CD4-positive, alpha-beta T cell treated with Interleukin-4 for 1 hour (primary cell): ENCODE results near the gene JAK3.

Experiments used
- DNase-seq, 2 donors: peaks; one replicate each; pipeline ENCODE4 v3.0.0-alpha.2; 2020 to 2022

The JAK3 gene

GRCh38 chr19:17865364-17866311 is 17.9 kb upstream of the JAK3 start:
- no peak for DNase-seq

- DNase-seq = no peak
Measured at GRCh38 chr19:17863520-17864182, 15.9 kb upstream of the JAK3 start.

- peak in 1 of 2 donors; percentile 45 for DNase-seq
Measured at GRCh38 chr19:17862711-17863519, 15.1 kb upstream of the JAK3 start.

- DNase-seq = no peak
Measured at GRCh38 chr19:17861542-17862402, 14.0 kb upstream of the JAK3 start.

GRCh38 chr19:17860993-17861360 is 13.2 kb upstream of the JAK3 start:
- DNase-seq = no peak

GRCh38 chr19:17860331-17860992 is 12.7 kb upstream of the JAK3 start:
- DNase-seq = no peak

GRCh38 chr19:17859533-17860330 is 11.9 kb upstream of the JAK3 start, which contains the start of gene RPL18A:
RPL18A (plus strand) TSS chr19:17859910; CDS start chr19:17859957, 47 bp downstream.
- DNase-seq = peak; percentile 100

GRCh38 chr19:17855280-17856152 is 7.7 kb upstream of the JAK3 start:
- DNase-seq = peak; percentile 87 to 89

GRCh38 chr19:17854061-17854460 is 6.3 kb upstream of the JAK3 start:
- no peak for DNase-seq

GRCh38 chr19:17848595-17849292 is 962 bp upstream of the JAK3 start:
- no peak for DNase-seq

GRCh38 chr19:17846146-17846545 is 1.6 kb downstream of the JAK3 start:
- peak; percentile 48 to 74 for DNase-seq

- DNase-seq = no peak
Measured at GRCh38 chr19:17843908-17844490, 3.8 kb downstream of the JAK3 start.

GRCh38 chr19:17843292-17843827 is 4.4 kb downstream of the JAK3 start:
- DNase-seq = no peak

- no peak for DNase-seq
Measured at GRCh38 chr19:17842663-17843291, 5.0 kb downstream of the JAK3 start.

GRCh38 chr19:17841810-17842662 is 5.7 kb downstream of the JAK3 start:
- DNase-seq = peak; percentile 51 to 55

GRCh38 chr19:17841371-17841809 is 6.4 kb downstream of the JAK3 start:
- no peak for DNase-seq

- no peak for DNase-seq
Measured at GRCh38 chr19:17840019-17840418, 7.8 kb downstream of the JAK3 start.
